Nucleus accumbens (tissue), 56 donors: ENCODE data around the gene UBA52.
"Not testable (repeated sequence)": the region's sequence is repeated elsewhere in the genome, so short reads cannot be mapped to it uniquely, and the experiment has no call there.

Source experiments
- DNase-seq, 56 donors: peaks; one replicate each; lab custom pipeline; 2025; lab: John Stamatoyannopoulos, UW

The UBA52 gene

DNA sequence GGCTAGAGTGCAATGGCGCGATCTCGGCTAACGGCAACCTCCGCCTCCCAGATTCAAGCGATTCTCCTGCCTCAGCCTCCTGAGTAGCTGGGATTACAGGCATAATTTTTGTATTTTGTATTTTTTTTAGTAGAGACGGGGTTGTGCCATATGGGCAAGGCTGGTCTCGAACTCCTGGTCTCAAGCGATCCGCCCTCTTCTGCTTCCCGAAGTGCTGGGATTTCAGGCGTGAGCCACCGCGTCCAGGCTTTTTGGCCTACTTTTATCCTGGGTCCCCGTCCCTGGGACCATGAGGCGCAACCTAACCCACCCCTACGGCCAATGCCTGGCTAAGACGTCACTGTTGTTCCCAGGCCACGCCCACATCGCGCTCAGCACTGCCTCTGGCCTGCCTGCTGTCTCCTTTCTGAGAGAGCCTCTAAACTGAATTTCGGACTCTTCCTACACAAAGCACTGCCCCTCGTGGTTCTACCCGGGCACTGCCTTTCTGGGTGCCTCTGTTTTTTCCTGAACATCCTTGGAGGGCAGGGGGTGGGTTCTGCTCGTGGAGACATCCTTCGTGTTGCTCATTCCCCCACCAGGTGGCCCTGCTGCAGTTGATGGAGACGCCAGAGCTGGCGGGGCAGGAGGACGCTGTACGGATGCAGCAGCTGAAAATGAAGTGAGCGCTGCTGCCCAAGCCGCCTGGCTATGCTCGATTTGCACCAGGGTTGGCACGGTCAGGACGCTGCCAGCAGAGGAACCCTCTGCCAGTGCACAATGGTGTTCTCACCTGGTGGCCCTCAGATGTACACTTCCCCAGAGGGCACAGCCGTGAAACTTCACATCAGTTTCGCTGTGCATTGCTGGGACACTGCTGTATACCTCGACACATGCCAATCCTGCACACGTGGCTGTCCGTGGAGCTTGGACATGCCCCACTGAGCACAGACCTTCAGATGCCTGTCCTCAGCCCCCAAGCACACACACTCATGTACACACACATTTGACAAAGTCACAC, 18.9 kb downstream of the UBA52 start:
- peak in 54 of 56 donors; percentile 23 to 93 (median 74) for DNase-seq

DNA sequence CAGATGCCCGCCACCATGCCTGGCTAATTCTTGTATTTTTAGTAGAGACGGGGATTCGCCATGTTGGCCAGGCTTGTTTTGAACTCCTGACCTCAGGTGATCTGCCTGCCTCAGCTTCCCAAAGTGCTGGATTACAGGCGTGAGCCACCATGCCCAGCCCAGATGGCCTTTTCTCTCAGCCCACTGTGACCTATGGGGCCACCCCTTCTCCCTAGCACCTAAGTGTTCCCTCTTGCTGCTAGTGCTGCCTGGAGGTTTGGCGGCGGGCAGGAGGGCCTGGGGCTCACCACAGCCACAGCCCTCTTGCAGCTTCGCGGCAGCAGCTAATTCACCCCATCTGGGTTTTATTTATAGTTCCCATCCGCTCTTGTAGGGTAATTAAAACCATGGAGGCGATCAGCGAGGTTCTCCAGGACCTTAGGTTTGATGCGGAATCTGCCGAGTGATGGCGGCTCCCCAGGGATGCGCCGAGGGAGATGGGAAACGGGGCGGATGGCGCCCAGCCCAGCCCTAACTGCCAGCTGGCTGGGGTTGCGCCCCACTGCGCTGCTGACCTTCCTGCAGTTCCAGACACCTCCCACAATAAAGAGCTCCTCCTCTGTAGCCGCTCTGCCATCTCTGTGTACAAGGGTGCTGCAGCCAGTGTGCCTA, 20.2 kb downstream of the UBA52 start:
- DNase-seq: no peak

DNA sequence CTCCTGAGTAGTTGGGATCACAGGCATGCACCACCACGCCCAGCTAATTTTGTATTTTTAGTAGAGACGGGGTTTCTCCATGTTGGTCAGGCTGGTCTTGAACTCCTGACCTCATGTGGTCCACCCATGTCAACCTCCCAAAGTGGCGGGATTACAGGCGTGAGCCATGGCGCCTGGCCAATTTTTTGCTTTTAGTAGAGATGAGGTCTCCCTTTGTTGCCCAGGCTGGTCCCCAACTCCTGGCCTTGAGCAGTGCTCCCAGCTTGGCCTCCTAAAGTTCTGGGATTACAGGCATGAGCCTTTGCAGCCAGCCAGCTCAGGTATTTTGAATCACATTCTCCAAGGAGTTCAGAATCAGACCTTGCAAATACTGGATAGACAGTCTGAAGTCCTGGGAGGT, 21.1 kb downstream of the UBA52 start:
- not testable (repeated sequence) for DNase-seq

DNA sequence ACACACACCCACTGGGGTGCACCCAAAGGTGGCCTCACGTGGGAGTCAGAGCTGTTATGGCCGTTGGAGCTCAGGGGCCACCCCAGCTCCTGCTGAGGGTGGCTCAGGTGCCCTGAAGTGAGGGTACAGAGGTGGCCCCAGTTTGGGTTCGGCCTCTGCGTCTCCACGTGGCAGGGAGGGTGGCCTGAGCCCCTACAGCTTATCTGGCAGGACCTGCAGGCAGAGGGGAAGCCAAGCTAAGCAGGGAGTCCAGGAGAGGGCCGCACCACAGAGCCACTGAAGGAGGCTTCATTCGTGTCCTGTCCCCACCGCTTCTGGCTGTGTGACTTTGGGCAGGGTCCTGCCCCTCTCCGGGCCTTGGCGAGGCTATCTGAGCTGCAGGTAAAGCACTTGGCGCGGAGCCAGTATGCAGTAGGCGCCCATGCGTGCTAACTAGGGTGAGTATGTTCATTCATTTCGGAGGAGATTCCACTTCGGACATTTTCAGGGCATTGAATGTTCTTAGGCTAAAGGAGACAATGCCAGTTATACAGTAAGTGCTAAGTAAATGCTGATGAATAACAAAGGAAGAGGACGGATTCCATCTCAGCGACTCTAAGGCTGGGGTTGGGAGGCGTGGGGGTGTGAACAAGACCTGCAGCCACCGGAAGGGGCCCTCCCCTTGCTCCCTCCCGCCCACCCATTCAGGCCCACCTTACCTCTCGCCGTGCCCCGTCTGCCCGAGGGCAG, 21.9 kb downstream of the UBA52 start:
- DNase-seq: no peak

DNA sequence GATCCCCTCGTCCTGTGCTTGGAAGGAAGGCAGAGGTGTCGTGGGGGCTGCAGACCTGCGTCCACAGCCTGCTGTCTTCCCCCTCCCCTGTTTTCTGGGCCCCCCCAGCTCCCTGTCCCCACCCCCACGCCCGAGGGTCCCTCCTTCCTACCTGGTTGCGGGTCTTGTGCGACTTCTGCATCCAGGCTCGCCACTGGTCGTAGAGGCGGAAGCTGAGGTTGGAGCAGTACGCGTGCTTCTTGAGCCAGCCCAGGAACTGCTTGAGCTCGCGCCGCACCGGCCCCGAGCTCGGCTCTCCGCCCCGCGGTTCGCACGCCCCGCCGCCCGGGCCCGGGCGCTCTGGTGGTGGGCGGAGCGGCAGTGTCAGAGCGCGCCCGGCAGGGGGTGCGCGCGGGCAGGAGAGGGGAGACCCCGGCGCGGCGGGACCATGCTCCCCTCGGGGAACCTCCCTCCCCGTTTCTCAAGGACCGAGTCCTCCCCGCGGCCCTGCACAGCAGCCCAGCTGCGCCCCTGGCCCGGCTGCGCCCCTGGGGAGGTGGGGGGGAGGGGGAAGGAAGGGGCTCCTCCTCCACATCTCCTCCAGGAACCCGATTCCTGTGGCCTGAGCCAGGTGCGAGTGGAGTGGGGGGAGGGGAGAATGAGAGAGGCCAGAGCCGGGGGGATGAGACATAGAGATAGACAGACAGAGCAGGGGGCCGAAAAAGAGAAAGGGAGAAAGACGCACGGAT, 22.6 kb downstream of the UBA52 start:
- DNase-seq: peak in 42 of 56 donors; percentile 6 to 70 (median 32)

DNA sequence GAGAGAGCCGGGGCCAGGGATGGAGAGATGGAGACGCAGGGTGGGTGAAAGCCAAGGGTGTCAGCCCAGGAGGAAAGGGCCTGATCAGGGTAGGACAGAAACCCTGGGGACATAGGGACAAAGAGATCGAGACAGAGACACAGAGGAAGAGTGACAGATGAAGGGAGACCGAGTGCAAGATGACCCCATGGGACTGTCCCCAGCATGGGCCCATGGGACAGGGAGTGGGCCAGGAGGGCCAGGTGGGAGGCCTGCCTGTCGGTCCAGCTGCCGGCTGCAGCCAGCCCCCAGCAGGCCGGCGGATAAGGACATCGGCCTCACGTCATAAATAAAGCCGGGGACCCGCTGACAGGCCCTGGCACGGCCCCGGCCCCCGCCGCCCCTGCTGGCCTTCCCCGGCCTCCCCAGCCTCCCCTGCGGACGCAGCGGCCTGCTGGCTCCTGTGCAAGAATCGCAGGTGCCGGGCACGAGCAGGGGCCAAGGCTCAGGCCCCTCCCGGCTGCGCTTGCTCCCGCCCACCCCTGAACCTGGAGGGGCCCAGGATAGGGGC, 23.2 kb downstream of the UBA52 start:
- DNase-seq: no peak

DNA sequence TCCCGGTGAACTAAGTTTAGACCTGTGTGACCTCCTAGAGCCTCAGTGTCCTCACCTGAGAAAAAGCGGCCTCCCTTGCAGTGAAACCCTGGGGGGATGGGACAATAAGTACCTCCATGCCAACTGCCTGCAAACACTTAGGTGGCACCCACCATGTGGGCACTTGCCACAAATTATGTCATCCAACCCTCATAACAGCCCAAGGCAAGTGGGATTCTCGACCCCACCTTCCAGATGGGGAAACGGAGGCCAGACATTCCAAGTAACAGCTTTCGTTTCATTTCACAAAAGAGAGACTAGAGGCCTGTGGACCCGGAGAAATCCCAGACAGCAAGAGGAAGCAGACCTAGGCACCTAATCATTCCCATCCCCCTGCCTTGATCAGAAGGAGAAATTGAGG, 23.8 kb downstream of the UBA52 start:
- DNase-seq: no peak

DNA sequence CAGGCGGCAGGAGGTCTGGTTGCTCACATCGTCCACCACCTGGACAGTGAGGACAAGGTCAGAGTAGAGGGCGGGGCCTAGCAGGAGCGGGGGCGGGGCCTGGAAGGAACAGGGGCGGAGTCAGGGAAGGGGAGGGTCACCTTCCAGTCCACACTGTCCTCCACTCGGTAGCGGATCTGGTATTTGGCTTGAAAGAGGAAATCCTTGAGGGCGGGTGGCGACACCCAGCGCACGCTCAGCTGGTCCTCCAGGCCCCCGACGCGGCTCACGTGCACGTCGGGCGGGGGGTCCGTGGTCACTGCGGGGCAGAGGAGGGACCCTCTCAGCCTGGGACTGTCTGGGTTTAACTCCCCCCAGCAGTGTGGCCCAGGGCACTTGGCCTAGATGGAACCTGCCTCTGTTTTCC, 25.1 kb downstream of the UBA52 start:
- peak in 2 of 56 donors; percentile 12 to 18 for DNase-seq

DNA sequence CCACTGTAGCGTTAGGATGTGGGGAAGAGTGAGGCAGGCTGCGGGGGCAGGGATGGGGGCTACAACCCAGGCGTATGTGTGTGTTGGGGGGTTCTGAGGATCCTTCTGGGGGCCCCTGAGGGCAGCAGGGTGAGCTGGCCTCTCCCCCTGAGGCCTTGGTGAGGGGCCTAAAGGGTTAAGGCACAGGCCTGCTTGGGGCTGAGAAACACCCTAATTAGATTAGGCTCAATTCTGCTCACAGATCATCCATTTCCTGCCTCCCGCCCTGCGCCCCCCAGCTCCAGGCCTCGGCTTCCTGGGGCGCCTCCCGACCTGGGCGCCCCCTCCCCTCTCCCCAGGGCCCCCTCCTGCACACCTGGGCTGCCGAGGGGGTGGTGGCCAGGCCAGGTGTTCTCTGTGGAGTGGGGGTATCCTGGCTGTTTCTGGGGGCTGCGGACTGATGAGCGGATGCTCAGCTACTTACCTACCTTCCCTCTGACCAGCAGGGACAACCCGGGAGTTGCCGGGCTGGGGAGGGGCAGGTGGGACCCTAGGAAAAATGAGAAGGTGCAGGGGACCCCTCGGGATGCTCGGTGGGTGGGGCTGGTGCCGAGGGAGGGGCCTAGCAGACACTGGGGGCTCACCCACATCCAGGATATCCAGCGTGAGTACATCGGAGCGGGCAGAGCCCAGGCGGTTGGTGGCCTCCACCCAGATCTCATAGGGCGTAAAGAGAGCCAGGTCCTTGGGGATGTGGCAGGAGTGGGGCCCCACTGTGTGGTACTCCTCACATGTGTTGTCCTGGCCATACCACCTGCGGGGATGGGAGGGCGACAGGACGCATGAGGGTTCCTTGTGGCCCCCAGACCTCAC, 26.4 kb downstream of the UBA52 start:
- no peak for DNase-seq

DNA sequence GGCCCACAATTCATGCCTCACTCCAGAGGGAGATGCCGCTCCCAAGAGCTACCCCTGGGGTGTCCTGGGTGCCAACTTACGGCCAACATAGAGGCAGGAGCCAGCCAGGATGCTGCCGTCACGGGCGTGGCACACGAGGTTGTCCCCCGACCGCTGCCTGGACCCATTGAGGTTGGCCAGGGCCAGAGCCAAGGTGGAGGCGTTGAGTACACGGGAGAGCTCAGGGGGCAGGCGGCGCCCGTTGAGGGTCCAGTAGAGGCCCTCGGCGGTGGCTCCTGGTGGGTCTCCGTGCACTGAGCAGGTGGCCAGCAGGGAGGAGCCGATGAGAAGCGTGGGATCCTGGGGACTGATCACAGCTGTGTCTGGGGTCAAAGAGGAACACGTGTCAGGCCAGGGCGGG, 27.8 kb downstream of the UBA52 start:
- no peak for DNase-seq

DNA sequence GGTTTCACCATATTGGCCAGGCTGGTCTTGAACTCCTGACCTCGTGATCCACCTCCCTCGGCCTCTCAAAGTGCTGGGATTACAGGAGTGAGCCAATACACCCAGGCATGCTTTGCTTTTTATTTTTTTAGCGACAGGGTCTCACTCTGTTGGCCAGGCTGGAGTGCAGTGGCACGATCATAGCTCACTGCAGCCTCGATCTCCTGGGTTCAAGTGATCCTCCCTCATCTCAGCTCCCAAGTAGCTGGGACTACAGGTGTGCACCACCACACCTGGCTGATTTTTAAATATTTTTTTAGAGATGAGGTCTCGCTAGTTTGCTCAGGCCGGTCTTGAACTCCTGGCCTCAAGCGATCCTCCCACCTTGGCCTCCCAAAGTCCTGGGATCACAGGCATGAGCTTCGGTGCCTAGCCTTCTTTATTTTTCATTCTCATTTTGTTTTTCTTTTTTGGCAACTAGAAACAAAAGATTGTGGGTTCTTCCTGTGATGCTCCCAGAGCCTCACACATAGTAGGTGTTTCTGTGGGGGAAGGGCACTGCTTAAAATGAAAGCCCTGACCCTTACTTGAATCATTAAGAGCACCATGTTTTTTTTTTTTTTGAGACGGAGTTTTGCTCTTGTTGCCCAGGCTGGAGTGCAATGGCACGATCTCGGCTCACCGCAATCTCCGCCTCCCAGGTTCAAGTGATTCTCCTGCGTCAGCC, 29.2 kb downstream of the UBA52 start:
- not testable (repeated sequence) for DNase-seq

DNA sequence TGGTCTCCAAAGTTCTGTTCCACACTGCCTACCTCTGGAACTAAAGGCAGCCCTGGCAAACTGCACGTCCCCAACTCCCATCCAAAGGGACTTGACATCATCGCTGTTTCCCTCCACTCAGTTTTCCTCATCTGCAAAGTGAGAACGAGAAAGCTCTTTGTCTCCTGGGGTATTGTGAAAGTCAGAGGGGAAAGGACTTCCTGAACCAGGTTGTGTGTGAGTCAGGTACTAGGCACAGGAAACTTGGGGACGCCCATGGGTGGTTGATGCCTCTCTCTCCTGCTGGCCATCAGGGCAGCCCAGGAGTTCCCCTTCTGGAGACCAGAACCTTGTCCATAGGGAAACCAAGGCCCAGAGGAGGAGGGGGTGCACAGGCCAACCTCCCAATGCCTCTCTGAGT, 30.2 kb downstream of the UBA52 start:
- DNase-seq: no peak

DNA sequence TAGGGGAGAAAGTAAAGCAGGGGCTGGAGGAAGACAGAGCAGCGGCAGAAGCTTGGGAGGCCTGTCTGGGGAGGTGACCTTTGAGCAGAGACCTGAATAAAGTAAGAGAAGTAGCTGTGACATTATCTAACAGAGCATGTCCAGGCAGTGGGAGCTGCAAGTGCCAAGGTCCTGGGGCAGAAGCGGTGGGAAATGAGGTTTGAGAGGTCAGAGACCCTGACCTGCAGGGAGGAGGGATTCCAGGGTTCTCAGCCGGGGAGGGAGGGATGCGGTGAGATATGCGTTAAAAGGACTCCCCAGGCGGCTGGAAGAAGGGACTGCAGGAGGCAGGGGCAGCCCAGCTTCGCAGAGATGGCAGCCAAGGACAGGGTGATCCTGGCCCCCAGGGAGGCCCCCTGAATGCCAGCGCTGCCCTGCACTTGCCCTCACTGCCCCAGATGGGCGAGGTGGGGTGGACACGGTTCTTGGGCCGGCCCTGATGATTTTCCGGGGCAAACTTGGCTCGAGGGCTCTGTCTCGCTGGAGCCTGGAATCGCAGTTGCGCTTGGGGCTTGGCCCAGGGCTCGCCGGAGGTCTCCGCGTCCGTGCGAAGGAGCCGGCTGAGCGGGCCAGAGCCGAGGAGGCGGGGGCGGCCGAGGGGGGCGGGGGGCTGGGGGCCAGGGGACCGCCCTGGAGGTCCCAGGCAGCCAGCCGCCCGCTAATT, 31.7 kb downstream of the UBA52 start:
- peak in 5 of 56 donors; percentile 19 to 37 (median 22) for DNase-seq

DNA sequence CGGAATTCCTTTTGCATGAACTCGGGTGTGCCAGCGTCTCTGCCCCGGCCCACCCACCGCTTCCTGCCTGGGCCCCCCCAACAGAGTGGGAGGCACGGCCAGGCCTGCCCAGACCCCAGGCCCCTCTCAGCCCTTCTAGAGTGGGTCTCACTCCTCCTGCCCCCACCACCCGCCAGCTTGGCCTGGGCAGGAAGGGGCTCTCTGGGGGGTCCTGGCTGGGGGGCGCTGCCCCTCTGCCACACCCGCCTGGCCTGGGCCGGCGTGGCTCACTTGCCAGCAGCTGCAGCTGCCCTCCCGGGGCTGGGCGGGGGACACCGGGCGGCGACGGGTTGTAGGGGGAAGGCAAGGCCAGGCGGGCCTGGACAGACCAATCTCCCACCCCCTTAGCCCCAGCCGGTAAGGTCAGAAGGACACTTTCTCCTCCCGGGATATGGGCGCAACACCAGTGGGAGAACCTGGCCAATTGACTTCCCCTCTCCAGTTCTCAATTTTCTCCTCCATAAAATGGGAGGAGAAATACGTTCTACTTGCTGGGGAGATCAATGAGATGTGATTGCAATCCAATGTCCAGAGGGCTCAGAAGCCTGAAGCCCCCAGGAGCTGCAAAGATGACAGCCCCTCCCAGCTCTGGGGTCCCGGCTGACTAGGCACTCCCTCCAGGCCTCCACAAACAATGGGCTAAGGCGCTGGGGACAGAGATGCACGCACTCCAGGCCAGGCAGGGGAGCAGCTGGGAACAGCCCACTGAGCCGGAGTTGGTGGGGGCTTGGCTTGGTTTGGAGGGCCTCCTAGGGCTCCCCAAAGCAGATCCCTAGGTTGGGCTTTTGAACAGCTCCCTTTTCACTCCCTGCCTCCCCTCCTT, 32.5 kb downstream of the UBA52 start:
- no peak for DNase-seq

DNA sequence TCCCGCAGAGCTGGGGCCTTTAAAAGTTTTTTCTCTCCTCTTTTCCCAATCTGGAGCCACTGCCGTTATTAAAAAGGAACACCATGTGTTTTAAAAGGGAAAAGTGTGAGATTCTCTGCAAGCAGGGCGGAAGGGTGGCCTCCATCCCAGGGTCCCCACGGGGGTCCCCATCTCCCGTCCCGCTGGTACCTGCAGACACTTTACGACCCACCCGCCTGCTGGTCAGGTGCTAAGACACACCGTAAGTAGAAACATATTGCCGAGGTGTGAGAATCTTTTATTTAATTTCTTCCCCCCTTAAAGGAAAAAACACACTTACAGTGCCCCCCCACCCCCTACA, 33.1 kb downstream of the UBA52 start:
- DNase-seq: no peak

DNA sequence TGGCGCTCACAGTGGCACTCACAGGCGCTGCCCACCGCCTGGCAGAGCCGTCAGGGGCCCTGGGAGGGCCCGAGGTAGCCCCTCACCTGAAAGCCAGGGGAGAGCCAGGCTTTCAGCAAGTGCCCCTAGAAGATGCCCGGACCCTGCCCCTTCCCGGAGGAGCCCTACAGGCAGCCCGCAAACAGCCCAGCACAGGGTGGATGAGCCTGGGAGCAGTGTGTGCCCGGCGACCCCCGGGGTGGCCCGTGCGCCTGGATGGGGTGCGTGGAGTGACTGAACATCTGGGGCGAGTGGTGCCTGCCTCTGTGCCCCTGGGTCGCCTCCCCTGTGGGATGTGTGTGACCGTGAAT, 33.5 kb downstream of the UBA52 start:
- DNase-seq: no peak
